Measurements from ENCODE around the gene NRIP1. TPM values are rescaled to one million over a fixed set of nuclear protein-coding genes. Genes with fewer than 3 reads are reported as not detected.

Gene NRIP1
- total and polyA plus RNA-seq, 2 donors (not counting 1 experiment from before 2014, with no cell fraction given) = 3.3 to 32.1 TPM

- H3K27me3 ChIP-seq (replicated peaks in 1 of 4; ENCODE audit: control extremely low read depth in 1 of 4, control insufficient read depth in 3 of 4, insufficient read depth in 4 of 4, low read length in 3 of 4) = no peaks in the 10 kb centered on the region
- peaks cover 1 to 3% of the 10 kb centered on the region in 2 donors for H3K4me1 ChIP-seq (ENCODE audit: control insufficient read depth in 2 of 2, insufficient read depth in 2 of 2, low read length in 2 of 2)
- WGBS (ENCODE audit: insufficient coverage) = no CpG with 5 or more reads among the region's 1 CpG
- H3K9me3 Mint-ChIP-seq (ENCODE audit: insufficient read depth) = no peaks in the 10 kb centered on the region
- H3K27me3 Mint-ChIP-seq = no peaks in the 10 kb centered on the region
- intact Hi-C loops (cut with micrococcal nuclease) = no loop called here
- H2AFZ ChIP-seq (ENCODE audit: insufficient read depth, low read depth, low read length, poor library complexity, severe bottlenecking) = no peak overlapping the region
- H4K20me1 ChIP-seq (ENCODE audit: control insufficient read depth, insufficient read depth, low read length, poor library complexity, severe bottlenecking) = peaks cover 20% of the 10 kb centered on the region
- no peak overlapping the region for H3K9ac ChIP-seq (ENCODE audit: low read length)
- H3K4me2 ChIP-seq (replicated peaks; ENCODE audit: low read depth, low read length, poor library complexity, severe bottlenecking) = no peak overlapping the region
- no peak overlapping the region for H3K27ac Mint-ChIP-seq
- no peak overlapping the region for H3K4me3 Mint-ChIP-seq
- no peaks in the 10 kb centered on the region for H3K9me3 ChIP-seq (ENCODE audit: control extremely low read depth in 1 of 3, control insufficient read depth in 2 of 3, insufficient read depth in 1 of 3, low read length in 2 of 3)
- H3K4me3 ChIP-seq (ENCODE audit: control extremely low read depth in 1 of 5, extremely low read depth in 1 of 5, insufficient read depth in 1 of 5, low read depth in 2 of 5, low read length in 4 of 5) = no peak overlapping the region
- ATAC-seq (ENCODE audit: low read depth) (no peak), DNase-seq (no peak)
- H3K4me1 Mint-ChIP-seq = peaks cover 32% of the 10 kb centered on the region
- CTCF ChIA-PET = no interaction called here
- POLR2A ChIA-PET = no interaction called here
- H3K36me3 ChIP-seq (replicated peaks in 1 of 2; ENCODE audit: control extremely low read depth in 1 of 2, control insufficient read depth in 1 of 2, extremely low read depth in 1 of 2, insufficient read depth in 2 of 2, low read length in 1 of 2) = no peaks in the 10 kb centered on the region
- H3K79me2 ChIP-seq (ENCODE audit: control insufficient read depth, insufficient read depth, low read length) = peaks cover 38% of the 10 kb centered on the region
- no peak for TF ChIP-seq EZH2 (IDR thresholded peaks at IDR 0.05; ENCODE audit: borderline replicate concordance, insufficient read depth, low read depth, low read length, poor library complexity, severe bottlenecking)
- TF ChIP-seq CTCF (IDR thresholded peaks at IDR 0.05) = no peak
- no peak overlapping the region for H3K27ac ChIP-seq (ENCODE audit: low read length in 2 of 2)
Observed at GRCh38 chr21:15000081-15000480, 64.7 kb downstream of the NRIP1 start.

GRCh38 chr21:14998784-14999183, 66.0 kb downstream of the NRIP1 start:
- no peak for DNase-seq
- intact Hi-C loops (cut with micrococcal nuclease) = no loop called here
- Histone ChIP-seq H3K36me3 (replicated peaks in 1 of 2; ENCODE audit: control extremely low read depth in 1 of 2, control insufficient read depth in 1 of 2, extremely low read depth in 1 of 2, insufficient read depth in 2 of 2, low read length in 1 of 2) (no peaks in the 10 kb centered on the region), H3K27ac (ENCODE audit: low read length in 2 of 2) (no peak overlapping the region), H3K4me1 (ENCODE audit: control insufficient read depth in 2 of 2, insufficient read depth in 2 of 2, low read length in 2 of 2) (peaks cover 0 to 3% of the 10 kb centered on the region in 2 donors), H3K27me3 (replicated peaks in 1 of 4; ENCODE audit: control extremely low read depth in 1 of 4, control insufficient read depth in 3 of 4, insufficient read depth in 4 of 4, low read length in 3 of 4) (no peaks in the 10 kb centered on the region), H3K9me3 (ENCODE audit: control extremely low read depth in 1 of 3, control insufficient read depth in 2 of 3, insufficient read depth in 1 of 3, low read length in 2 of 3) (no peaks in the 10 kb centered on the region), H3K9ac (ENCODE audit: low read length) (no peak overlapping the region), H2AFZ (ENCODE audit: insufficient read depth, low read depth, low read length, poor library complexity, severe bottlenecking) (no peak overlapping the region), H4K20me1 (ENCODE audit: control insufficient read depth, insufficient read depth, low read length, poor library complexity, severe bottlenecking) (peaks cover 13% of the 10 kb centered on the region), H3K4me3 (ENCODE audit: control extremely low read depth in 1 of 5, extremely low read depth in 1 of 5, insufficient read depth in 1 of 5, low read depth in 2 of 5, low read length in 4 of 5) (no peak overlapping the region), H3K79me2 (ENCODE audit: control insufficient read depth, insufficient read depth, low read length) (peaks cover 27% of the 10 kb centered on the region), H3K4me2 (replicated peaks; ENCODE audit: low read depth, low read length, poor library complexity, severe bottlenecking) (no peak overlapping the region)
- TF ChIP-seq EZH2 (IDR thresholded peaks at IDR 0.05; ENCODE audit: borderline replicate concordance, insufficient read depth, low read depth, low read length, poor library complexity, severe bottlenecking) = no peak
- no peak for TF ChIP-seq CTCF (IDR thresholded peaks at IDR 0.05)
- H3K9me3 Mint-ChIP-seq (ENCODE audit: insufficient read depth) = no peaks in the 10 kb centered on the region
- ChIA-PET POLR2A (no interaction called here), CTCF (no interaction called here)
- no peak overlapping the region for H3K4me3 Mint-ChIP-seq
- H3K27me3 Mint-ChIP-seq = no peaks in the 10 kb centered on the region
- no peak overlapping the region for H3K27ac Mint-ChIP-seq
- peaks cover 30% of the 10 kb centered on the region for H3K4me1 Mint-ChIP-seq
- WGBS (ENCODE audit: insufficient coverage) = 100% methylated on average over 1 of the region's 4 CpGs
- ATAC-seq (ENCODE audit: low read depth) = no peak

All from B cell (primary cell).